Activated naive CD4-positive, alpha-beta T cell treated with anti-CD3 and anti-CD28 coated beads, Interleukin-2, amount 10 ng/mL, durations not matched to agents 7 days and 5 days (primary cell): ENCODE data around the gene PGAM4.

Experiments
- CTCF ChIA-PET: fragments of 350-600 bp; sonication (Branson Sonifier 250); formaldehyde crosslinking; loops from one replicate; lab custom pipeline; 2021; ENCODE audit warnings: antibody characterized with exemption; lab: Charles Lee
- DNase-seq: peaks from one replicate; pipeline ENCODE4 v3.0.0-alpha.2; 2020
- H3K27ac Mint-ChIP-seq: one replicate; pipeline ENCODE4 v1.8.0; 2021; ENCODE audit warnings: mild to moderate bottlenecking, moderate library complexity, mixed read lengths
- H3K27me3 Mint-ChIP-seq: one replicate; pipeline ENCODE4 v1.8.0; 2021; ENCODE audit warnings: mild to moderate bottlenecking, mixed read lengths
- H3K36me3 Mint-ChIP-seq: one replicate; pipeline ENCODE4 v1.8.0; 2021; ENCODE audit warnings: mixed read lengths
- H3K4me1 Mint-ChIP-seq: one replicate; pipeline ENCODE4 v1.8.0; 2021; ENCODE audit warnings: mixed read lengths
- H3K4me3 Mint-ChIP-seq: one replicate; pipeline ENCODE4 v1.8.0; 2021; ENCODE audit warnings: mild to moderate bottlenecking, moderate library complexity, mixed read lengths
- H3K9me3 Mint-ChIP-seq: one replicate; pipeline ENCODE4 v1.8.0; 2021; ENCODE audit warnings: mixed read lengths

Gene PGAM4

DNA sequence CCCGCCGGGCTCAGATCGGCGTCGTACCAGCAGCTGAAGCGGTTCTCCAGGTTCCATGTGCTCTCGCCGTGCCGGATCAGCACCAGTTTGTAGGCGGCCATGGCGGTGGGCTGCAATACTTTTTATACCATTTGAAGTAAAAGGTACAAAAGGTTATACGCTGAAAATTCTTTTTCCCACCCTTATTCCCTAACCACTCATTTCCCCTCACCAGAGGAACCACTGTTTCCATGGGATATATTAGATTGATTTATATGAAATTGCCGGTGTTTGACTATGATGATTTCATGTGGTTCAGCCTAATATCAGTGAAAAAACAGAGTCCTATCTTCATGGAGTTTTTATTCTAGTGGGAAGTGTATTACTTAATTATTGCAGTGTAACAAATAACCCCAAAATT, at the start of gene PGAM4:
Gene PGAM4 (minus strand): TSS at position 101 of the 400 bp plus-strand sequence. CDS start 0 bp downstream, at position 101.
- CTCF ChIA-PET: no interaction called here
- H3K4me3 Mint-ChIP-seq: no peak within 1 kb of the TSS
- no peaks in the 10 kb centered on the region for H3K27me3 Mint-ChIP-seq
- DNase-seq: no peak
- H3K36me3 Mint-ChIP-seq: peaks cover 8% of the 10 kb centered on the region
- peaks cover 4% of the 10 kb centered on the region for H3K4me1 Mint-ChIP-seq
- no peaks in the 10 kb centered on the region for H3K9me3 Mint-ChIP-seq
- H3K27ac Mint-ChIP-seq: no peak within 1 kb of the TSS

DNA sequence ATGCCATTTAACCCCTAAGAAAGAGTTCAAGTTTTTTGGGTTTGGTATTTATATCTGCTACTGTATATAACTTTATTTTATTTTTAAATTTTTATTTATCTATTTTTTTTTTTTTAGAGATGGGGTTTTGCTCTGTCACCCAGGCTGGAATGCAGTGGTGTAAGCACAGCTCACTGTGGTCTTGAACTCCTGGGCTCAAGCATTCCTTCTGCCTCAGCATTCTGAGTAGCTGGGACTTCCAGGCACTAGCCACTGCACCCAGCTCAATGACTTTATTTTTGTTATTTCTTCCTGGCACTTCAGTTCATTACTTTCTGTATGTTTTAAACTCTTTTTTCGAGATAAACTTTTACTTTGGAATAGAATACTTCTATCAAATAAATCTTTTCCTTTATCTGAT, 42.4 kb upstream of the PGAM4 start:
- H3K36me3 Mint-ChIP-seq: peaks cover 13% of the 10 kb centered on the region

DNA sequence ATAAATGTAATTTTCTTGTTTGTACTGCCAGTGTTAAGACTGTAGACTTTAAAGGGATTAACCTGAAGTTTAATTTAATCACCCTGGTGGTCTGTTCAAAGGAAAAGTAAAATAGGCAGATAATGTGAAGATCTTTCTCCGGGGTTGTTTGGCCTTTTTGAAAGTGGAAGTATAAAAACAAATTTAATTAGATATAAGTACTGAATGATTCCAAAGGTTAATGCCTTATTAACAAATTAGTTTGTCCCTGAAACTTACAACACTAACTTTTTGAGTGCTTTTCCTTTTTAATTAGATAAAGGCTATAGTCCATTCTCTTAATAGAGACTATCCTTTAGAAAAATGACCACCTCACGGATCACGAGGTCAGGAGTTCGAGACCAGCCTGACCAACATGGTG, 10.4 kb upstream of the PGAM4 start:
- Mint-ChIP-seq H3K27ac (no peak overlapping the region), H3K36me3 (peaks cover 4% of the 10 kb centered on the region), H3K4me3 (no peak overlapping the region), H3K4me1 (no peaks in the 10 kb centered on the region), H3K27me3 (no peaks in the 10 kb centered on the region), H3K9me3 (no peaks in the 10 kb centered on the region)
- no peak for DNase-seq
- CTCF ChIA-PET: no interaction called here

More for the DNA sequence above, 42.4 kb upstream of the PGAM4 start:
- H3K9me3 Mint-ChIP-seq: no peaks in the 10 kb centered on the region
- H3K4me3 Mint-ChIP-seq: no peak overlapping the region
- H3K27ac Mint-ChIP-seq: no peak overlapping the region
- CTCF ChIA-PET: no interaction called here
- no peaks in the 10 kb centered on the region for H3K4me1 Mint-ChIP-seq
- no peaks in the 10 kb centered on the region for H3K27me3 Mint-ChIP-seq
- no peak for DNase-seq

DNA sequence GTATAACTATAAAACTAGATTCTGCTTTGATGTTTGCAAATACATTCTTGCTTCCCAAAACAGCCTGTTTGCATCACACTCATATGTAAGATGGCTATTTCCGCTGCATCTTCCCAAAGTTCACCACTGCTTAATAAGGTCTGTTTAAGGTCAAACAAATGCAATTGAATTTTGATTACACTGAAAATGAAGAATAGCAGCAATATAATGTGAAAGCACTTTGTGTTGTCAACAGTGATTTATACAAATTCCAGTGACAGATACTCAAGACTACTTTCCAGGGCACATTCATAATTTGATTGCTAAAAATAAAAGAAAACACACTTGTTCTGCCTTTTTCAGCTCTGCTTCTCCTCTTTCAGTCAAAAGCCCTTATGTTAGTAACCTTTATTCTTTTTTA, 8.1 kb upstream of the PGAM4 start:
- H3K36me3 Mint-ChIP-seq: peaks cover 4% of the 10 kb centered on the region
- H3K27ac Mint-ChIP-seq: no peak overlapping the region
- no peaks in the 10 kb centered on the region for H3K27me3 Mint-ChIP-seq
- no peaks in the 10 kb centered on the region for H3K9me3 Mint-ChIP-seq
- H3K4me3 Mint-ChIP-seq: no peak overlapping the region
- H3K4me1 Mint-ChIP-seq: no peaks in the 10 kb centered on the region
- no peak for DNase-seq
- CTCF ChIA-PET: no interaction called here

DNA sequence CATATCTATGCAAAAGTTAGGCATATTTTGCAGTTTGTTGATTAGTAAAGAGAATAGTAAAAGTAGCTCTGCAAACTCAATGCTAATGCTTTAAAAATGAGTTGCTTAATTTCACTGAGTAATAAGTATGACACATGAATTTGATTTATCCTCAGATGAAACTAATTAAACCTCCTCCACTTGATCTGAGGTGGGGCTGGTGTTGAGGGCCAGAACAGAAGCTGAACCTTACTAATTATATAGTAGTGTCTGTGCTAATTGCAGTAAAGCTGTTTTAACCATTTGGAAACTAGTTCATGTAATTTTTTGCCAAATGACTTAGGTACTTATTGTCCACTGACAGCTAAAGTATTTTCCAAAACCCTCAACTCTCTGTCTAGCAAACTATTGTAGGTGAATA, 7.7 kb upstream of the PGAM4 start:
- no peak for DNase-seq
- no peaks in the 10 kb centered on the region for H3K9me3 Mint-ChIP-seq
- H3K27ac Mint-ChIP-seq: no peak overlapping the region
- peaks cover 4% of the 10 kb centered on the region for H3K36me3 Mint-ChIP-seq
- no peaks in the 10 kb centered on the region for H3K27me3 Mint-ChIP-seq
- no peak overlapping the region for H3K4me3 Mint-ChIP-seq
- no peaks in the 10 kb centered on the region for H3K4me1 Mint-ChIP-seq
- CTCF ChIA-PET: no interaction called here

DNA sequence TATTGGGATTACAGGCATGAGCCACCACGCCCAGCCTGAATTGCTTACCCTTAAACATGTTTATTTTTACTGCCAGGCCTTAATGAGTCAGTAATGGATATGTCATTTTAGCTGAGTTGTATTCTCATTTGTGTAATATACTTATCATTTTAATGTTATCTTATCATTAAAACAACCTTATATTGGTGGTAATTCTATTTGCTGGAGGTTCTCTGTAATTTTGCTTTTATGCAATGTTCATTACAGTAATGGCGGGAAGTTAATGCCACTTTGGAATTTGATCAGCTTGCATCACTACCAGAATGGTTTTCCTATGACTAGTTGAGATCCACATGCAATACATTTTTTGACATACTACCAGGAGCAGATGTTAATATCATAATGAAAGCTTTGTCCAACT, 6.3 kb upstream of the PGAM4 start:
- Mint-ChIP-seq H3K27me3 (no peaks in the 10 kb centered on the region), H3K4me3 (no peak overlapping the region), H3K36me3 (peaks cover 4% of the 10 kb centered on the region), H3K9me3 (no peaks in the 10 kb centered on the region), H3K27ac (no peak overlapping the region), H3K4me1 (no peaks in the 10 kb centered on the region)
- no peak for DNase-seq
- CTCF ChIA-PET: no interaction called here

DNA sequence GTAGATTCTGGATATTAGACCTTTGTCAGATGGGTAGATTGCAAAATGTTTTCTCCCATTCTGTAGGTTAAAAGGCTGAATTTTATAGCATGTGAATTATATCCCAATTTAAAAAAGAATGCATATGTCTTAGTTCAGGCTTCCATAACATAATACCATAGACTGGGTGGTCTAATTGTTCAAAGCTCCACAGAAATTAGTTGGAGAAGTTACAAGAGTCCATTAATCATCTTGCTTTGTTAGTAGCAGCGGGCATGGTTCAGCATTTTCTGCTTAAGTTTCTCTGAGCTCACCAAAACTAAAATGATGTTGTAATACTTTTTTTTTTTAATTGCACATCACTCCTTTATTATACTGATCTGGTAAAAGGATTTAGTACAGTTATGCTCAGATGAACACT, 1.8 kb downstream of the PGAM4 start:
- H3K4me1 Mint-ChIP-seq: peaks cover 8% of the 10 kb centered on the region
- CTCF ChIA-PET: no interaction called here
- H3K36me3 Mint-ChIP-seq: peaks cover 10% of the 10 kb centered on the region
- H3K27me3 Mint-ChIP-seq: no peaks in the 10 kb centered on the region
- no peaks in the 10 kb centered on the region for H3K9me3 Mint-ChIP-seq
- no peak for DNase-seq
- H3K4me3 Mint-ChIP-seq: no peak overlapping the region
- no peak overlapping the region for H3K27ac Mint-ChIP-seq

DNA sequence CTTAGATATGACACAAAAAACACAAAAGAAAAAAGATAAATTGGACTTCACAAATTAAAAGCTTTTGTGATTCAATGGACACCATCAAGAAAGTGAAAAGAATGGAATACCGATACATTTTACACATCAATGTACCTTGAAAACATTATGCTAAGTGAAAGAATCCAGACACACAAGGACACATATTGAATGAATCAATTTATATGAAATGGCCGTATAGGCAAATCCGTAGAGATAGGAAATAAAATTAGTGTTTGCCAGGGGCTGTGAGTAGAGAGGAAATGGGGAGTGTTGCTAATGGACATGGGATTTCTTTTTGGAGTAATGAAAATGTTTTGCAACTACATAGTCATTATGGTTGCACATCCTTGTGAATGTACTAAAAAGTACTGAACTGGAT, 3.1 kb downstream of the PGAM4 start:
- no peak overlapping the region for H3K27ac Mint-ChIP-seq
- H3K4me1 Mint-ChIP-seq: peaks cover 20% of the 10 kb centered on the region
- H3K4me3 Mint-ChIP-seq: no peak overlapping the region
- DNase-seq: no peak
- peaks cover 10% of the 10 kb centered on the region for H3K36me3 Mint-ChIP-seq
- CTCF ChIA-PET: no interaction called here
- no peaks in the 10 kb centered on the region for H3K27me3 Mint-ChIP-seq
- H3K9me3 Mint-ChIP-seq: no peaks in the 10 kb centered on the region

DNA sequence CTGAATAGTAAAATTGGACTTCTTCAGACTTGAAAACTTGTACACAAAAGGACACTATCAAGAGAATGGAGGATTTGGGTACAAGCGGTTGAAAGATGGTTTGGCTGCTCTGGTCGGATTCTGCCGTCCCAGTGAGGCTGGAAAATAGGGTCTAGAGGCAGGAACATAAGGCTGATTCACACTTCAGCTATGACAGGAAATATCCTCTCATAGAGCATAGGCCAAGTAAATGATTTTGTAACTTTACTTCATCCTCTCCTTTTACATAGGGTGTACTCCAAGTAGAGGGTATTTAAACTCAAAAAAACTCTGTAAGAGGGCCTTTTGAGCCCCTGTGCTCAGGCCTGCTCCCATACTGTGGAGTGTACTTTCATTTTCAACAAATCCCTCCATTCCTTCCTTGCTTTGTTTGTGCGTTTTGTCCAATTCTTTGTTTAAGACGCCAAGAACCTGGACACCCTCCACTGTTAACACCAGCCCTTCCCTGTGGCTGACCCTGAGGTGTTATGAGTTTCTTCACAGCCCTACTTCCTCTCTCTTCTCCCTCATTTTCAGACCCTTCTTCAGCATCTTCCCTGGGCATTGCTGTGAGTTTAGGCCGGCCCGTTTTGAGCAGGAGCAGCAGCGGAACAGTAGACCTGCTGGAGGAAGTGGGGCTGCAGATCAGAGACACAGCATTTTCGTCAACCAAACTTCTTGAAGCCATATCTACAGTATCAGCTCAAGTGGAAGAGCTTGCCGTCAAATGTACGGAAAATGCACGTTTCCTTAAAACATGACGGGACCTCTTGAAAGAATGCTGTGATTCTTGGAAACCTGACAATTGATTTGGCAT, 7.2 kb downstream of the PGAM4 start:
- H3K27ac Mint-ChIP-seq: peak overlapping the region; percentile 93
- CTCF ChIA-PET: interaction anchor here (1.4 kb wide), 1 partner anchor 62 kb away, joined by 4 read pairs; no protein-coding TSS in a partner anchor
- peak; percentile 36 for DNase-seq
- no peaks in the 10 kb centered on the region for H3K9me3 Mint-ChIP-seq
- no peaks in the 10 kb centered on the region for H3K27me3 Mint-ChIP-seq
- H3K36me3 Mint-ChIP-seq: peaks cover 27% of the 10 kb centered on the region
- H3K4me3 Mint-ChIP-seq: peak overlapping the region; percentile 69
- H3K4me1 Mint-ChIP-seq: peaks cover 45% of the 10 kb centered on the region

DNA sequence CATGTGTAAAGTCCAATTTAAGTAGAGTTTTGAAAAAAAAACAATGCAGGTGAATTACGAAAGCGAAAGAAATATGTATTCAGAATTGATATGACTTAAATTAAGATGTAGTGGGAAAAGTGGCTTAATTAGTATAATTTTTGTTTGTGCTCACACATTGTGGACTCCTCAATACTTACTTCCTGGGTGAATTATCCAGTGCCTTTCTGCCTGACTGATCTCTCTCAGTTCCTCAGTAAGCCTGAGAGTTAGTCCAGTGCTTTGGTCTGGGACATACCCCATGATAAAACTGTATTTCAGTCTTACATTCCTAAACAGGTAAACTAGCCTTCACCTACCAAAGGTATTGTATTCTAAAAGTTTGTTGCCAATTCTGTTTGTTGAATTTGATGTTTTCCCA, 8.4 kb downstream of the PGAM4 start:
- peaks cover 4% of the 10 kb centered on the region for H3K9me3 Mint-ChIP-seq
- peaks cover 46% of the 10 kb centered on the region for H3K4me1 Mint-ChIP-seq
- H3K36me3 Mint-ChIP-seq: peaks cover 29% of the 10 kb centered on the region
- H3K27me3 Mint-ChIP-seq: no peaks in the 10 kb centered on the region
- no peak overlapping the region for H3K4me3 Mint-ChIP-seq
- peak overlapping the region; percentile 13 for H3K27ac Mint-ChIP-seq
- no peak for DNase-seq
- CTCF ChIA-PET: no interaction called here

DNA sequence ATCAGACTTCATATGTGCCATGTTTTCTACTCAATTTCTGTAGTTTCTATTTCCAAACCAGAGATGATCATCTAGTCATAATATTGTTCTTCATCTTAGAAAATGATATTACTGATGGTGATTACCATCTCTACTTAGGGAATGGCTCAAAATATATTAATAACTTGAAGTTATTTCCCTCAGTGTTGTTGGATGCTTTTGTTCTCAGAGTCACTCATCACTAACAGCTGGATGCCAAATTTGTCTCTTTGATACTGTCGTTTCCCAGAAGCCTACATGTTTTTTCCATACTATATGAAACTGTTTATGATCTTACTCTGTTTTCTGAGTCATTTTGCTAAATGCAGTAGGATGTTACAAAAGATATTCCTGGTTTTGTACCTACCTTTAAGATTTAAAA, 8.9 kb downstream of the PGAM4 start:
- Mint-ChIP-seq H3K27me3 (no peaks in the 10 kb centered on the region), H3K36me3 (peaks cover 27% of the 10 kb centered on the region), H3K9me3 (peaks cover 5% of the 10 kb centered on the region), H3K4me1 (peaks cover 48% of the 10 kb centered on the region), H3K27ac (peak overlapping the region; percentile 13), H3K4me3 (no peak overlapping the region)
- no peak for DNase-seq
- CTCF ChIA-PET: no interaction called here

DNA sequence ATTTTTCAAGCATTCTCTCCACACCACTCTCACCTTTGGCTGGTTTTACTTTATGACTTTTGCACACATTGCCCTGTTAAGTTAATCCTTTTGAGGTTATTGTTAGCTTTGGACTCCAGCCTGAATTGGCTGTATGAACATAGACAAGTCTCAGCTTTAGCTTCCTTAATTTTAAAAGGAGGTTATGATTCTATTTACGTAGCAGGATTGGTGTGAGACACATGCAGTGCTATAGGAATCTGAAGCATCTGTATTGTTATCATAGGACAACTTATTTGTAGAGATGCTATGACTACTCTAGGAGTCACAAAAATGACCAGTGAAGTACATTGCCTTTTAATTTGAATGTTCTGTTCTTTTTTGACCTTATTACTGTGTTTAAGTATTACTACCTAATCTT, 15.7 kb downstream of the PGAM4 start:
- CTCF ChIA-PET: no interaction called here
- Mint-ChIP-seq H3K27ac (no peak overlapping the region), H3K27me3 (no peaks in the 10 kb centered on the region), H3K9me3 (peaks cover 6% of the 10 kb centered on the region), H3K4me3 (no peak overlapping the region), H3K4me1 (peaks cover 26% of the 10 kb centered on the region), H3K36me3 (peaks cover 16% of the 10 kb centered on the region)
- DNase-seq: no peak

DNA sequence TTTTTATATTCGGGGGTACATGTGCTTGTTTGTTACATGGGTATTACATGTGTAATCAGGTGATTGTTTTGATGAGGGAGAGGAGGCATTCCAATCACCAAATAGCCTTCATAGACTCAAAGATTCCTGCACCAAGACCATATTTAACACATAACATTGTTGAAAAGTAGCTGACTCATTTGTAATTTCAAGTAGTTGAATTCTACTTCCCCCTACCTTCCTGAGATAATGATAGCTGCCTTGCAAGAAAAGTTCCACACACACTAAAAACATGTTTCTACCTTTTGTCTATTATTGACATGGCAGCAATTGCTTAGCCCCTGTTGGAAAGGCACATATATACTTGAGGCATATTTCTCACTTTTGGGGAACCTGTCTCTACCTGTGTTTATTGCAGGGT, 16.1 kb downstream of the PGAM4 start:
- peaks cover 25% of the 10 kb centered on the region for H3K4me1 Mint-ChIP-seq
- no peaks in the 10 kb centered on the region for H3K27me3 Mint-ChIP-seq
- peaks cover 6% of the 10 kb centered on the region for H3K9me3 Mint-ChIP-seq
- H3K36me3 Mint-ChIP-seq: peaks cover 14% of the 10 kb centered on the region
- H3K27ac Mint-ChIP-seq: no peak overlapping the region
- DNase-seq: no peak
- H3K4me3 Mint-ChIP-seq: no peak overlapping the region
- CTCF ChIA-PET: no interaction called here

DNA sequence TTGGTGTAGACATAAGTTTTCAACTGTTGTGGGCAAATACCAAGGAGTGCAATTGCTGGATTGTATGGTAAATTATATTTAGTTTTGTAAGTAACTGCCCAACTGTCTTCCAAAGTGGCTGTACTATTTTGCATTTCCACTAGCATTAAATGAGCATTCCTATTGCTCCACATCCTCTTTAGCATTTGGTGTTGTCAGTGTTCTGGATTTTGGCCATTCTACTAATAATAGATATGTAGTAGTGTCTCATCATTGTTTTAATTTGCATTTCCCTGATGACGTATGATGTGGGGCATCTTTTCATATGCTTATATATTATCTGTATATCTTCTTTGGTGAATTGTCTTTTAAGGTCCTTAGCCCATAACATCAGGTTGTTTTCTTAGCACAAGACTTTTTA, 17.3 kb downstream of the PGAM4 start:
- Mint-ChIP-seq H3K27ac (no peak overlapping the region), H3K4me3 (no peak overlapping the region), H3K9me3 (peaks cover 6% of the 10 kb centered on the region), H3K36me3 (peaks cover 6% of the 10 kb centered on the region), H3K4me1 (peaks cover 15% of the 10 kb centered on the region), H3K27me3 (no peaks in the 10 kb centered on the region)
- CTCF ChIA-PET: no interaction called here
- no peak for DNase-seq

DNA sequence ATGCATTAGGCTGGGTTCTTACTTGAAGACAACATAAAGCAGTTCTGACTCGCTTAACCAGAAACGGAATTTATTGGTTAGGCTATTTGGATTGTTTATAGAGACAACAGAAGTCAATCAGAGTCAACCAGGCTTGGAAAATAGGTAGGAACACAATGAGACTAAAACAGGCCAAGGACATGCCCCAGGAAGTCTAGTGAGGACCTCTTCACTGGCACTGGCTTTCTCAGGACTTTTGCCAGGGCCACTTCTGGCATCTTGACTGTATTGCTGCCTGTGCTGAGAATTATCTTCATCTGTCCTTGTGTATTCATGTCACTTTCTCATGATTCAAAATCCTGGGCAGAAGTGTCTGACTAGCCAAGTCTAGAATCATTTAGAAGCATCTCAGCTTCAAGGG, 19.6 kb downstream of the PGAM4 start:
- no peaks in the 10 kb centered on the region for H3K36me3 Mint-ChIP-seq
- no peak for DNase-seq
- CTCF ChIA-PET: no interaction called here
- no peaks in the 10 kb centered on the region for H3K27me3 Mint-ChIP-seq
- H3K9me3 Mint-ChIP-seq: no peaks in the 10 kb centered on the region
- H3K4me3 Mint-ChIP-seq: no peak overlapping the region
- H3K4me1 Mint-ChIP-seq: peaks cover 5% of the 10 kb centered on the region
- H3K27ac Mint-ChIP-seq: no peak overlapping the region
